ENCODE results near the gene ZNF394.

Gene ZNF394

DNA sequence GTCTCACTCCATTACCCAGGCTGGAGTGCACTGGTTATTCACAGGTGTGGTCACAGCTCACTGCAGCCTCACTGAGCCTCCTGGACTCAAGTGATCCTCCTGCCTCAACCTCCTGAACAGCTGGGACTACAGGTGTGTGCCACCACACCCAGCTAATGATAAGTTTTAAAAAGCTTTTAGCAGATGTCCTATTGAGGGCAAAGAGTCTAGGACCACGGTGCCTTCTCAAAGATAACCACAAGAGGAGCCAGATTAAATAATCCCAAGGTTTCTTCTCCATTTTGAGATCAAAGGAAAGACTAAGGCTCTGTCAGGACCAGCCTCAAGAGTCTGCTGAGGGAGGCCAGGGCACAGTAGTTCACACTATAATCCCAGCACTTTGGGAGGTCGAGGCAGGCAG, 38.9 kb downstream of the ZNF394 start:
- no peak overlapping the region for H3K4me3 ChIP-seq (ENCODE audit: low read depth, low read length)
- TF ChIP-seq, protein P1, sequence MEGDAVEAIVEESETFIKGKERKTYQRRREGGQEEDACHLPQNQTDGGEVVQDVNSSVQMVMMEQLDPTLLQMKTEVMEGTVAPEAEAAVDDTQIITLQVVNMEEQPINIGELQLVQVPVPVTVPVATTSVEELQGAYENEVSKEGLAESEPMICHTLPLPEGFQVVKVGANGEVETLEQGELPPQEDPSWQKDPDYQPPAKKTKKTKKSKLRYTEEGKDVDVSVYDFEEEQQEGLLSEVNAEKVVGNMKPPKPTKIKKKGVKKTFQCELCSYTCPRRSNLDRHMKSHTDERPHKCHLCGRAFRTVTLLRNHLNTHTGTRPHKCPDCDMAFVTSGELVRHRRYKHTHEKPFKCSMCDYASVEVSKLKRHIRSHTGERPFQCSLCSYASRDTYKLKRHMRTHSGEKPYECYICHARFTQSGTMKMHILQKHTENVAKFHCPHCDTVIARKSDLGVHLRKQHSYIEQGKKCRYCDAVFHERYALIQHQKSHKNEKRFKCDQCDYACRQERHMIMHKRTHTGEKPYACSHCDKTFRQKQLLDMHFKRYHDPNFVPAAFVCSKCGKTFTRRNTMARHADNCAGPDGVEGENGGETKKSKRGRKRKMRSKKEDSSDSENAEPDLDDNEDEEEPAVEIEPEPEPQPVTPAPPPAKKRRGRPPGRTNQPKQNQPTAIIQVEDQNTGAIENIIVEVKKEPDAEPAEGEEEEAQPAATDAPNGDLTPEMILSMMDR (IDR thresholded peaks at IDR 0.05; ENCODE audit: control insufficient read depth, extremely low read depth, insufficient read depth) = no peak
- no peak for DNase-seq (ENCODE audit: low read depth)

DNA sequence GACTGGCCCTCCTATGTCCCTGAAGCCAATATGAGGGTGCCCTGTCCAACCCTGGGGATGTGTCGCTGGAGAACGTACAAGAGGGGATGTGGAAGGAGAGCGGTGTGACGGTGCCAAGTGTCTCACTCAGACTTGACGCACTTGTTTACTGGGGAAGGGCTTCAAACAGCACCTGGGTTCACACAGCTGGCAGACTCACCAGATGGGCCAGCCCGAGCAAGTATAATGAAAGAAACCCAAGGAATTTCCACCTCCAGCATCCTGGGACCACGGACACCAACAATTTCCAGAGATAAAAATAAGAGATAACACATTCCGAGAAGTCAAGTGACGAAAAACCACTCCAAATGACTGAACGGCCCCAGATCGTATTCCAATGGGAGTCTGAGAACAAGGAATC, 39.4 kb downstream of the ZNF394 start:
- no peak for DNase-seq (ENCODE audit: low read depth)
- no peak overlapping the region for H3K4me3 ChIP-seq (ENCODE audit: low read depth, low read length)
- TF ChIP-seq, protein P1 (IDR thresholded peaks at IDR 0.05; ENCODE audit: control insufficient read depth, extremely low read depth, insufficient read depth) = no peak

DNA sequence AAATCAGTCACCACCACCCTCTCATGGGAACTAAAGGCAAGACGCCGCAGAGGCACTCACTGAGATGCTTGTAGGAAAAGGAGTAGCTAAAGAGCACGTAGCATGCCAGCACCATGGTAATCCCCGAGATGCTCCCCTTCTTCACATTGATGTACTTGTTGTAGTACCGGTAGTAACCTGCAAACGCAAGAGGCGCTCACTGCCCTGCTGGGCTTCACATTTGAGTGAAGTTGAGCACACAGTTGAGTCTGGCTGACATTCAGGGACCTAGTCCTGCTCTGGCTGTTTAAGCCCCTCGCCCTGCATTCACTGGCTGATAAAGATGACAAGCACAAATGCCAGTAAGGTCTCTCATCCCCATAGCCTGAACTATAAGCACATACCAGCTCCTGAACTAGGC, 41.0 kb downstream of the ZNF394 start:
- TF ChIP-seq, protein P1 (IDR thresholded peaks at IDR 0.05; ENCODE audit: control insufficient read depth, extremely low read depth, insufficient read depth) = 0 out of 2 replicates have a peak, but pooled peaks have one; percentile 4
- DNase-seq (ENCODE audit: low read depth) = no peak
- no peak overlapping the region for H3K4me3 ChIP-seq (ENCODE audit: low read depth, low read length)

- H3K4me3 ChIP-seq (ENCODE audit: low read depth, low read length) = no peak overlapping the region
- TF ChIP-seq, protein P1 (IDR thresholded peaks at IDR 0.05; ENCODE audit: control insufficient read depth, extremely low read depth, insufficient read depth) = no peak
- DNase-seq (ENCODE audit: low read depth) = no peak
These were observed 42.2 kb downstream of the ZNF394 start for GRCh38 chr7:99457650-99458493.

- TF ChIP-seq, protein P1 (IDR thresholded peaks at IDR 0.05; ENCODE audit: control insufficient read depth, extremely low read depth, insufficient read depth) = no peak
These were observed 42.9 kb downstream of the ZNF394 start for GRCh38 chr7:99457050-99457649.

GRCh38 chr7:99456288-99456687, 43.8 kb downstream of the ZNF394 start:
- no peak overlapping the region for H3K4me3 ChIP-seq (ENCODE audit: low read depth, low read length)
- TF ChIP-seq, protein P1 (IDR thresholded peaks at IDR 0.05; ENCODE audit: control insufficient read depth, extremely low read depth, insufficient read depth) = no peak
- no peak for DNase-seq (ENCODE audit: low read depth)

More at GRCh38 chr7:99457050-99457649, 42.9 kb downstream of the ZNF394 start:
- H3K4me3 ChIP-seq (ENCODE audit: low read depth, low read length) = no peak overlapping the region
- DNase-seq (ENCODE audit: low read depth) = no peak

Measured in LNCaP clone FGC (cell line).